GM10266 (cell line): Measurements from ENCODE around the gene NPAS2.

Experiments
- DNase-seq: peaks from one replicate; pipeline ENCODE4 v3.0.0; 2012; ENCODE audit errors: extremely low spot score
- TF ChIP-seq, protein P1 (sequence below): IDR thresholded peaks from 2 replicates; pipeline ENCODE4 v1.5.1; 2012; ENCODE audit warnings: mild to moderate bottlenecking, low read depth; ENCODE audit not compliant: control insufficient read depth, insufficient read depth; ENCODE audit errors: missing control alignments

Gene NPAS2

DNA sequence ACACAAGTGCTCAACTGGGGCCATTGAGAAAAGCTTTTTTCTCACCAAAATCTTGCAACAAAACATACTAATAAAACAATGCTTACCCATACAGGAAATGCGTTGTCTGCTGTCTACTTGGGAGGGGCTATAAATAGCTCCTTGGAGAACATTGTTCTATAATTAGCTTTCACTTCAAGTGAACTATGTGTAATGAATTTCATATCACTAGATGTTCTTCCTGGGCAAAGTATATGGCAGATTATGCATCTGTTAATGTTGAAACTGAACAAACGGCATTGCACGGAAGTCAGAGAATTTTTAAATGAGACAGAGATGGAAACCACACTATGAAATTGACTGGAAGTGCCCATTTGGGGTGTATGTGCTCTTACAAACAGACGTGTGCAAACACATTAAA is 6.4 kb upstream of the NPAS2 start:
- no peak for DNase-seq
- TF ChIP-seq, protein P1, sequence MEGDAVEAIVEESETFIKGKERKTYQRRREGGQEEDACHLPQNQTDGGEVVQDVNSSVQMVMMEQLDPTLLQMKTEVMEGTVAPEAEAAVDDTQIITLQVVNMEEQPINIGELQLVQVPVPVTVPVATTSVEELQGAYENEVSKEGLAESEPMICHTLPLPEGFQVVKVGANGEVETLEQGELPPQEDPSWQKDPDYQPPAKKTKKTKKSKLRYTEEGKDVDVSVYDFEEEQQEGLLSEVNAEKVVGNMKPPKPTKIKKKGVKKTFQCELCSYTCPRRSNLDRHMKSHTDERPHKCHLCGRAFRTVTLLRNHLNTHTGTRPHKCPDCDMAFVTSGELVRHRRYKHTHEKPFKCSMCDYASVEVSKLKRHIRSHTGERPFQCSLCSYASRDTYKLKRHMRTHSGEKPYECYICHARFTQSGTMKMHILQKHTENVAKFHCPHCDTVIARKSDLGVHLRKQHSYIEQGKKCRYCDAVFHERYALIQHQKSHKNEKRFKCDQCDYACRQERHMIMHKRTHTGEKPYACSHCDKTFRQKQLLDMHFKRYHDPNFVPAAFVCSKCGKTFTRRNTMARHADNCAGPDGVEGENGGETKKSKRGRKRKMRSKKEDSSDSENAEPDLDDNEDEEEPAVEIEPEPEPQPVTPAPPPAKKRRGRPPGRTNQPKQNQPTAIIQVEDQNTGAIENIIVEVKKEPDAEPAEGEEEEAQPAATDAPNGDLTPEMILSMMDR, result no peak

DNA sequence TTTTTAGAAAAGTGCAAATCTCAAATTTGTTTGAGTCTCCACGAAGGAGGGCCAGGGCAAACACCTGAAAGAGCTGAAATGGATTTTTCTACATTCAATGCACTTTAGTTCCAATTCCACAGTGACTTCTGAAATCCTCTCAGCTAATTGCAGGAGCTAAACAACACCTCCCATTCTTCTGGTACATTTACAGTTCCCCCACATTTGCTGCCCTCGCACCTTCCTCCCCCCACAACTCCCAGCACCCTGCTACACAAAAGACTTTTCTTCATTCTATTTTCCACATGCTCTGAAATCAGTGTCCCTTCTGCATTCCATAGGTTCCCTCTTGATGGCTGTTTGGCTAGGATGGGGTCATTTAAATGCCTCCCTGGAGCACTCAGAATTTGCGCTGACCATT is 5.9 kb upstream of the NPAS2 start:
- DNase-seq, result no peak
- TF ChIP-seq, protein P1, result no peak

DNA sequence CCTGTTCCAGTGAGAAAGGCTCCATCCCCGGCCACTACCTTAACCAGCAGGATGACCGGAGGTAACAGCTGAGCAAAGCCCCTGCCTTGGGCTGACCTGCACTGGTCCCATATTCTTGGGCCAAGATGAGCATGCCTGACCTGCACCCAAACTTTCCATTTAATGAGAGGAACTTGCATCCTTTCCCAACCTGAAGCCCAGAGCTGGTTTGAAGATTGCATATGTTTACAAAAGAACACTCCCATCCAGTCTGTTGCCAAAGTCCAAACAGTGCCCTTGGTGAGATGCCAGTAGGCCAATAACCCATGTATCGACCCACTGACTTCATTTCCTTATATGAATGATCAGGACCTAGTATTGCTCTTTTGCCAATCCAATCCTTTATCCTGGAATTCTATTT is 5.5 kb upstream of the NPAS2 start:
- no peak for DNase-seq
- TF ChIP-seq, protein P1, result no peak

DNA sequence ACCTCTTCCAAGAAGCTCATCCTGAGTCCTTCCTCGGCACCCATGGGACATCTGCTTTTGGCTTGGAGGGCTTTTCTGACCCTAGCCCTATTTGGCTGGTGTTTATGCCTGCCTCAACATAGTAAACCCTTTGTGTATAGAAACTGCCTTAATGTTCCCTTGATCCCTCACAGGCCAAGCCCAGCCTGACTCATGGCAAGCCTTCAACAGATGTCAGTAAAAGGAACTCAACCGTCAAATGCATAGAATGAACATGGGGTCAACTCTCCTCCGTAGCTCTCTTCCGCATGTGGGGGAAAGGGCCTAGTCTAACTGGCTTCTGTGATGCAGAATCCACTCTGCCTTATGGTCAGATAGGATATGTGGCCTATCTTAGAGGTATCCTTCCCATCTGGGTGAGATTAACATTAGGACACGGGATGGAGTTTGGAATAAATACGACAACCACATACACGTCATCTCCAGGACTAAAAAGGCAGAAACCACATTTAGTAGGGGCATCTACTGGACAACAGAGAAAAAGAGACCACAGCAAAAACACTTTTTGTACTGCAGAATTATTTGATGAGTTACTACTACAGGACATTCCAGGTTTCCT is 2.5 kb upstream of the NPAS2 start:
- DNase-seq, result no peak
- TF ChIP-seq, protein P1, result no peak

DNA sequence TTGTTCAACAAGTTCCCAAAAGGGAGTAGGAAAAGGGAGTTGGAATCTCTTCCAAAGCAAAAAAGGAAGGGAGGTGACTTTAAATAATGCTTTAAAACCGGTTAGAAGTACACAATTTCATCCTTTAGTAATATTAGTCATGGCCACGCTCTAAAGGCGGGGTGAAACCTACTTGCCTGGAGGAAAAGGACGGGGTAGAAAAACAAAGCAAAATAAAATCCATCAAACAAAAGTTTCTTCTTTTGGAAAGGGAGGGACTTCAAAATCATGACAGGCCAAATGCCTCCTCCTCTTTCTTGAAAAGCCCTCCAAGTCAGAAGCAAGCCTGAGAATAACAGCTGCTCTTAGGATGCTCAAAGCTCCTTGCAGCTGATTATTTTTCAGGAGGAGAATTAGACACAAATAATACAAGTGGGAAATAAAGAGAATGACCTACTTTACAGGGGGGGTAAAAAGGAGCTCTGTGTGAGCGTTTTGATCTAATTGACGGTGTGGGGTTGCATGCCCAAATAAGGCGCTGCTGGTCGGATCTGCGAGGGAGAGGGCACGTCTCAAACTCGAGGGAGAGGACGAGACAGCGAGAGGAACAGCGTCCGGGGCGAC is 1.8 kb upstream of the NPAS2 start:
- TF ChIP-seq, protein P1, result no peak
- no peak for DNase-seq

DNA sequence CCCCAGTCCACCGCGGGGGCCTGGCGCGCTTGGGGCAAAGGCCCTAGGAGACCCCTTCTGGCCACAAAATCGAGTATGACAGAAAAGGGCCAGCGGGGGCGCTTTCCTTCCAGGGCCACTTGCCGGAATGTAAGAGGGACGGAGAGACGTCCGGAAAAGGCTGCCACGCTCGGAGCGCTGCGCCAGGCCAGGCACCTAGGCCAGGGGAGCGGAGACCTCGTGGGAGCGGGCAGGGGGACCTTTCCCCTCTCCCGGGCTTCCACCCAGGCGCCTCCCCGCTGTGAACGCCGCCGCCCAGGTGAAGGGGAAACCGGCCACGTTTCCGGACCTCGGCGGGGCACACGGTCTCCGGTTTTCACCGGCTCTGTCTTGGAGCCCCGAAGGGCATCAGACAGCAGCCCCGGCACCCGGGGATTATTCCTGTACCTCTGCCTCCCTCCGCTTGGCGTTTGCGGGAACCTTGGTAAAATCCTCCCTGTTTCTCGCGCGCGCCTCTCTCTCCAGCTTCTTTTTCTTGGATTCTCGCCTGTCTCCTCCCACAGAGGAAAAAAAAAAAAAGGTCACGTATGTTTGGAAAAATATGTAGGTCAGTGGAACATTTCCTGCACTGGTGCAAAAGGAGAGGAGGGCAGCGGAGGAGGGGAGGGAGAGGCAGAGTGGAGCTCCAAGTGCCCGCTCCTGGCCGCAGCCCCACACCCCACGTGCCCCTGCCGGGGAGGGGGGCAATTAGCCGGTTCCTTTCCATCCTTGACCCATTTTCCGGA is 1.2 kb upstream of the NPAS2 start:
- TF ChIP-seq, protein P1, result no peak
- peak; percentile 36 for DNase-seq

DNA sequence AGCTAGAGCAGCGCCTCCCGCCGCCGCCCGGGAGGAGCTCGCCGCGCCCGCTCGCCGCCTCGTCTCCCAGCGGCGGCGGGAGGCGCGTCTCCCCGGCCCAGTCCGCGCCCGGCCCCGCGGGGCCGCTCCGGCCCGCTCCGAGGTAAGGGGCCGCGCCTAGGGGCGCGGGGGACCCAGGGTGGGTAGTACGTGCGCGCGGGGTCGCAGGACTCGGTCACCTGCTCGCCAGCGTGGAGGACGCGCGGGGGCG is 259 bp downstream of the NPAS2 start:
- peak; percentile 41 for DNase-seq
- TF ChIP-seq, protein P1, result no peak
